Osteocyte (in vitro differentiated cells): ENCODE data around the gene PHF13. TPM values are rescaled to one million over a fixed set of nuclear protein-coding genes. Genes with fewer than 3 reads are reported as not detected.
A peak's percentile ranks its signal among the peaks of the same experiment; 100 is the strongest.

ENCODE experiments used
- DNase-seq: peaks from one replicate; pipeline ENCODE4 v3.0.0; 2021; ENCODE audit warnings: mixed read lengths; ENCODE audit not compliant: unreplicated experiment; ENCODE audit errors: extremely low spot score
- H3K27ac Mint-ChIP-seq: one replicate; pipeline ENCODE4 v1.8.0; 2021; ENCODE audit warnings: mild to moderate bottlenecking, mixed read lengths; ENCODE audit not compliant: unreplicated experiment
- H3K27me3 Mint-ChIP-seq: one replicate; pipeline ENCODE4 v1.8.0; 2021; ENCODE audit warnings: mixed read lengths; ENCODE audit not compliant: unreplicated experiment
- H3K36me3 Mint-ChIP-seq: one replicate; pipeline ENCODE4 v1.8.0; 2021; ENCODE audit warnings: mixed read lengths; ENCODE audit not compliant: unreplicated experiment
- H3K4me1 Mint-ChIP-seq: one replicate; pipeline ENCODE4 v1.8.0; 2021; ENCODE audit warnings: mixed read lengths; ENCODE audit not compliant: unreplicated experiment
- H3K4me3 Mint-ChIP-seq: one replicate; pipeline ENCODE4 v1.8.0; 2021; ENCODE audit warnings: mild to moderate bottlenecking, moderate library complexity, mixed read lengths; ENCODE audit not compliant: unreplicated experiment
- H3K9me3 Mint-ChIP-seq: one replicate; pipeline ENCODE4 v1.8.0; 2021; ENCODE audit warnings: mixed read lengths; ENCODE audit not compliant: unreplicated experiment
- CTCF ChIP-seq: fragments of 200-600 bp; sonication (generic); IDR thresholded peaks from 2 replicates; pipeline ENCODE4 v1.5.0; 2021; ENCODE audit warnings: antibody characterized with exemption, mild to moderate bottlenecking, moderate library complexity
- total RNA-seq: library from RNA; stranded (reverse); gene quantifications from 2 replicates; pipeline ENCODE4 v1.2.1, GENCODE V29; 2021

Gene PHF13
- total RNA-seq, 1 donor from 2014 or later, result 24.0 TPM

DNA sequence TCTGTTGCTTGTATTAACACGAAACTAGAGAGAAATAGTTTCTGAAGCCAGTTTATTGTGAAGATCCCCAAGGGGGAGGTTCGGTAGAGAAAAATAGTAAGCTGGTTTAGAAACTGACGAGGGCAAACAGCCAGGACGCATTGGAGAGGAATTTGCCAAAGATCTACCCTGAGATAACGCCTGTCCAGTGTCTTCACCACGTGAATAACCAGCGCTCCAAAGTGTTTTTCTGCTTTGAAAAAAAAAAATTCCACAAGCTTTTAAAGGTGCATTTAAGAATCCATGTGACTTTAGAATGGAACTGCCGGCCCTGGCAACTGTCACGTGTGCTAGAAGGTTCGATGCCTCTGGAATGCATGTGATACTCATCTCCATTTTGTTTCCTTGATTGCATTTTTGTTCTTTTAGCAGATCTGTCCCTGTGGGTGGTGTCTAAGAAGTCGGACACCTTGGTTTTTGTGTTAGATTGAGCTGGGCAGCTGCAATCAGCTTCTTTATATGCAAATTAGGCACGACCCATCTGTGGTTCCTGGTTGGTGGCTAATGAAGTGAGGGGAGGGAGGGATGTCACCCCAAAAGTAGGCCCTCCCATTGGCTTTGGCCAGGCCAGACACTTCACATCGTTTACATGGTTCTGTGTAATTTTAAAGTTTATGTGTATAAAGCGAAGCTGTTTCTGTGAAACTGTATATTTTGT lies 9.9 kb downstream of the PHF13 start:
- no peak overlapping the region for H3K4me3 Mint-ChIP-seq
- no peak for DNase-seq
- peaks cover 32% of the 10 kb centered on the region for H3K36me3 Mint-ChIP-seq
- no peak for TF ChIP-seq CTCF
- no peaks in the 10 kb centered on the region for H3K27me3 Mint-ChIP-seq
- H3K9me3 Mint-ChIP-seq, result no peaks in the 10 kb centered on the region
- H3K4me1 Mint-ChIP-seq, result peaks cover 20% of the 10 kb centered on the region
- H3K27ac Mint-ChIP-seq, result no peak overlapping the region

- no peaks in the 10 kb centered on the region for H3K27me3 Mint-ChIP-seq
- peak; percentile 94 for DNase-seq
- peaks cover 20% of the 10 kb centered on the region for H3K4me1 Mint-ChIP-seq
- TF ChIP-seq CTCF, result no peak
- H3K4me3 Mint-ChIP-seq, result peak within 1 kb of the TSS; percentile 84
- peaks cover 28% of the 10 kb centered on the region for H3K36me3 Mint-ChIP-seq
- H3K27ac Mint-ChIP-seq, result peak within 1 kb of the TSS; percentile 88
- H3K9me3 Mint-ChIP-seq, result no peaks in the 10 kb centered on the region
Measured at GRCh38 chr1:6624710-6625583, 11.4 kb downstream of the PHF13 start, which contains the start of gene THAP3. Gene THAP3 (plus strand): TSS chr1:6624868. CDS start chr1:6625219, 351 bp downstream.

- Mint-ChIP-seq H3K27me3 (no peaks in the 10 kb centered on the region), H3K4me3 (peak overlapping the region; percentile 84), H3K4me1 (peaks cover 20% of the 10 kb centered on the region), H3K27ac (peak overlapping the region; percentile 88), H3K9me3 (no peaks in the 10 kb centered on the region), H3K36me3 (peaks cover 28% of the 10 kb centered on the region)
- no peak for TF ChIP-seq CTCF
- no peak for DNase-seq
Measured at GRCh38 chr1:6625584-6626149, 12.1 kb downstream of the PHF13 start.

GRCh38 chr1:6627031-6627430 lies 13.5 kb downstream of the PHF13 start:
- Mint-ChIP-seq H3K4me1 (peaks cover 20% of the 10 kb centered on the region), H3K4me3 (peak overlapping the region; percentile 84), H3K27me3 (no peaks in the 10 kb centered on the region), H3K36me3 (peaks cover 24% of the 10 kb centered on the region), H3K9me3 (no peaks in the 10 kb centered on the region), H3K27ac (peak overlapping the region; percentile 2)
- no peak for TF ChIP-seq CTCF
- DNase-seq, result no peak
